GM23248 (cell line): ENCODE results near the gene SLTM. TPM values are rescaled to one million over a fixed set of nuclear protein-coding genes. Genes with fewer than 3 reads are reported as not detected.
"Not testable (repeated sequence)": the region's sequence is repeated elsewhere in the genome, so short reads cannot be mapped to it uniquely, and the experiment has no call there.

ENCODE experiments used
- DNase-seq: peaks from one replicate; pipeline ENCODE4 v3.0.0-alpha.2; 2015
- H2AFZ ChIP-seq: fragments of 200-600 bp; sonication (generic); 2 replicates; pipeline ENCODE4 v1.6.1; 2016; ENCODE audit warnings: antibody characterized with exemption
- H3F3A ChIP-seq: fragments of 200-600 bp; sonication (generic); 2 replicates; pipeline ENCODE4 v1.6.1; 2016; ENCODE audit warnings: mild to moderate bottlenecking, antibody characterized with exemption, mixed run types; ENCODE audit not compliant: insufficient read depth
- H3K27ac ChIP-seq: fragments of 200-600 bp; sonication (generic); 2 replicates; pipeline ENCODE4 v1.5.1; 2016; ENCODE audit warnings: mild to moderate bottlenecking
- H3K27me3 ChIP-seq: fragments of 200-600 bp; sonication (generic); replicated peaks from 2 replicates; pipeline ENCODE4 v1.6.1; 2016; ENCODE audit warnings: mild to moderate bottlenecking; ENCODE audit not compliant: insufficient read depth
- H3K36me3 ChIP-seq: fragments of 200-600 bp; sonication (generic); 2 replicates; pipeline ENCODE4 v1.6.1; 2016; ENCODE audit warnings: low read depth, mild to moderate bottlenecking
- H3K4me1 ChIP-seq: fragments of 200-600 bp; sonication (generic); 2 replicates; pipeline ENCODE4 v1.6.1; 2016; ENCODE audit warnings: mild to moderate bottlenecking; ENCODE audit not compliant: insufficient read depth
- H3K4me2 ChIP-seq: fragments of 200-600 bp; sonication (generic); one replicate; pipeline ENCODE4 v1.6.1; 2016; ENCODE audit warnings: mild to moderate bottlenecking; ENCODE audit not compliant: unreplicated experiment
- H3K4me3 ChIP-seq: fragments of 200-600 bp; sonication (generic); 2 replicates; pipeline ENCODE4 v1.5.1; 2016; ENCODE audit warnings: mild to moderate bottlenecking
- H3K79me2 ChIP-seq: fragments of 200-600 bp; sonication (generic); 2 replicates; pipeline ENCODE4 v1.6.1; 2016; ENCODE audit warnings: mild to moderate bottlenecking; ENCODE audit not compliant: insufficient read depth
- H3K9ac ChIP-seq: fragments of 200-600 bp; sonication (generic); 2 replicates; pipeline ENCODE4 v1.6.1; 2016; ENCODE audit warnings: mild to moderate bottlenecking
- H3K9me2 ChIP-seq: fragments of 200-600 bp; sonication (generic); 2 replicates; pipeline ENCODE4 v1.6.1; 2016; ENCODE audit warnings: mixed run types, mild to moderate bottlenecking, moderate library complexity; ENCODE audit not compliant: insufficient read depth
- H3K9me3 ChIP-seq: fragments of 200-600 bp; sonication (generic); one replicate; pipeline ENCODE4 v1.6.1; 2017; ENCODE audit warnings: low read depth
- H4K20me1 ChIP-seq: fragments of 200-600 bp; sonication (generic); 2 replicates; pipeline ENCODE4 v1.6.0; 2016; ENCODE audit not compliant: insufficient read depth
- EZH2 ChIP-seq: fragments of 200-600 bp; sonication (generic); IDR thresholded peaks from 2 replicates; pipeline ENCODE4 v1.6.1; 2018; ENCODE audit warnings: antibody characterized with exemption, mild to moderate bottlenecking; ENCODE audit not compliant: insufficient read depth, poor library complexity, severe bottlenecking
- EZH2phosphoT487 ChIP-seq: fragments of 200-600 bp; sonication (generic); IDR thresholded peaks from 2 replicates; pipeline ENCODE4 v1.6.1; 2018; ENCODE audit warnings: antibody characterized with exemption, moderate library complexity, mild to moderate bottlenecking, low read depth; ENCODE audit not compliant: insufficient read depth
- WGBS, 2 experiments: methylation state at CpG; one replicate each; pipeline ENCODE4 v1.1.6; 2015 to 2017; ENCODE audit warnings: low lambda C conversion rate in 2 of 2, low coverage in 1 of 2; ENCODE audit errors: missing lambda C conversion rate in 2 of 2; 5-methylcytosine and 5-hydroxymethylcytosine counted together
- in situ Hi-C: fragments of 300-500 bp; cut with MboI; formaldehyde crosslinking; loops from 2 replicates; pipeline ENCODE4 v1.15.0; 2020
- polyA plus RNA-seq: library from polyadenylated mRNA; unstranded; fragments of >200 nt; fragmentation: Nextera tagmentation; extraction: Ambion mirVana; gene quantifications from 2 replicates; pipeline ENCODE4 v1.2.1, GENCODE V29; 2016
- total RNA-seq: library from RNA; depleted of rRNA; stranded (reverse); fragments of >200 nt; shearing (Covaris generic); gene quantifications from 2 replicates; pipeline ENCODE4 v1.2.3, GENCODE V29; 2014

The SLTM gene
- total and polyA plus RNA-seq, 2 experiments from 2014 or later = 47.2 to 58.9 TPM

- H3K9ac ChIP-seq = no peak overlapping the region
Observed at GRCh38 chr15:58900631-58901030, 32.8 kb downstream of the SLTM start.

DNA sequence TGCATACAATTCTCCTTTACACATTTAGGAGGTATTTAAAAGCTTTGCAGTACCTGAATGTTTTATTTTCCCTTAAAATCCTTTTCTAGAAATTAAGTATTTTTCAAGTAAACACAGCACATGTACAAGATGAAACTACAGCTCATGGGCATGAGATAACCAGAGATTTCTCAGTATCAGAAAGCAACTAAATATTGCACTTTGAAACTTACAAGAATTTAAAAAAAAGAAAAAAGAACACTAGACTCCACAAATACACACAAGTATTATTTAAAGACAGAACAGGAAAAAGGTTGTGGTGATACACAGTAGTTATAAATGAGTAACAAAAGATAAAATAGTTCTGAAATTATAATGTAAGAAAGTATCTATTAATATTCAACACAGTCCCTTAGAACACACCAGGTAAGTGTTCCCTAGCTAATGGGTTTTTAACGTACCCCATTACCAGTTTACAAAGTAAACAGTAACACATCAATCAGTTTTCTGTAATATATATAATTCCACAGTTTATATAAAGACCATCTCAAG, 35.3 kb downstream of the SLTM start:
- 97 to 98% methylated on average over 1 of the region's 1 CpG for WGBS, 2 experiments
- Histone ChIP-seq H3K9ac (no peak overlapping the region), H3F3A (no peaks in the 10 kb centered on the region), H3K79me2 (peaks cover 84% of the 10 kb centered on the region), H3K4me1 (no peaks in the 10 kb centered on the region), H2AFZ (no peak overlapping the region), H3K4me2 (no peak overlapping the region), H3K4me3 (no peak overlapping the region), H3K36me3 (peaks cover 64% of the 10 kb centered on the region), H3K27ac (no peak overlapping the region), H3K9me2 (no peaks in the 10 kb centered on the region), H3K9me3 (no peaks in the 10 kb centered on the region), H3K27me3 (no peaks in the 10 kb centered on the region), H4K20me1 (no peaks in the 10 kb centered on the region)
- DNase-seq = no peak
- in situ Hi-C loops = no loop called here
- TF ChIP-seq EZH2 (no peak), EZH2phosphoT487 (no peak)

More at GRCh38 chr15:58900631-58901030, 32.8 kb downstream of the SLTM start:
- Histone ChIP-seq H3K27ac (no peak overlapping the region), H3K4me1 (no peaks in the 10 kb centered on the region), H3K79me2 (peaks cover 91% of the 10 kb centered on the region), H3K27me3 (no peaks in the 10 kb centered on the region), H3K36me3 (peaks cover 60% of the 10 kb centered on the region), H2AFZ (no peak overlapping the region), H3F3A (no peaks in the 10 kb centered on the region), H3K9me2 (no peaks in the 10 kb centered on the region), H3K4me3 (no peak overlapping the region), H4K20me1 (no peaks in the 10 kb centered on the region), H3K9me3 (no peaks in the 10 kb centered on the region), H3K4me2 (no peak overlapping the region)
- no peak for TF ChIP-seq EZH2
- no peak for TF ChIP-seq EZH2phosphoT487
- WGBS, 2 experiments = 71 to 73% methylated on average over 3 of the region's 3 CpGs
- no peak for DNase-seq
- in situ Hi-C loops = no loop called here

DNA sequence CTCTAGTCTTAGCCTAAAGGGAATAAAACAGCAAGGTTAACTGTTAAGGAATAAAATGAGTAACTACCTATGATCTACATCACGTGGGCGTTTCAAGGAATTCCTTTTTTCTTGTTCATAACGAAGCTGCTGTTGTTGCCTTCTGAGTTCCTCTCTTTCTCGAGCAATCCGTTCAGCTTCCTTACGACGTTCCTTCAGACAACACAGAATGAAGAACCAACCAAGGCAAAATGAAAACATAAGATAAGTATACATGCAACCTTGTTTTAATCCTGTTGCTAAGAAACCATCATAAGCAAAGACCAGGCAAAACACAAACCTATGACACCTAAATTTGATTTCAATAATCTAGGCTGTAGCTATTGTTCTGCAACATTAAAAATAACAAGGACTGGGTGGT, 44.1 kb downstream of the SLTM start:
- Histone ChIP-seq H3K4me2 (no peak overlapping the region), H3K36me3 (peaks cover 98% of the 10 kb centered on the region), H3K4me3 (no peak overlapping the region), H3F3A (no peaks in the 10 kb centered on the region), H3K9me3 (no peaks in the 10 kb centered on the region), H3K9me2 (no peaks in the 10 kb centered on the region), H4K20me1 (no peaks in the 10 kb centered on the region; the same call in 1 of the 2 replicates), H3K27ac (no peak overlapping the region), H3K27me3 (no peaks in the 10 kb centered on the region), H3K79me2 (peaks cover 34% of the 10 kb centered on the region), H2AFZ (no peak overlapping the region), H3K4me1 (no peaks in the 10 kb centered on the region), H3K9ac (no peak overlapping the region)
- TF ChIP-seq EZH2phosphoT487 = no peak
- no peak for TF ChIP-seq EZH2
- peak; percentile 35 for DNase-seq
- WGBS, 2 experiments = 92 to 94% methylated on average over 7 of the region's 7 CpGs
- in situ Hi-C loops = no loop called here

DNA sequence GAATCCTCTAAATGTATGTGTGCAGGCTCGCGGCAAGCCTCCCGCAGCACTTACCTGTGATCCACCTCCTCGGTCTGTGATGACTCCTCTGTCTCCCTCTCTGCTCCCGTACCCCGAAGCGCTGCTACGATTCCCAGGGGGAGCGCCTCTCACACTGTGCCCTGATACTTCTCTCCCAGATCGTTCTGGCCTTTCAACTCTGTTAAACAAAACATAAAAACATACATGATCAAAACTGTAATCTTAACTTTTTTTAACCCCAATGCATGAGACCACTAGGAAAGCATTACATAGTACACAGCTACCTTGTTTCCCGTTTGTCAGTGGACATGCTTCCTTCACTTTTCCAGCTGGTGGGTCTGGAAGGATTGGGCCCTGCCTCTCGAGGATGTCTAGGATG, 46.6 kb downstream of the SLTM start:
- DNase-seq = no peak
- Histone ChIP-seq H3K9ac (no peak overlapping the region), H3K27me3 (no peaks in the 10 kb centered on the region), H4K20me1 (no peaks in the 10 kb centered on the region; the same call in 1 of the 2 replicates), H3K4me3 (no peak overlapping the region), H3K4me2 (no peak overlapping the region), H3K27ac (no peak overlapping the region), H3K79me2 (peaks cover 20% of the 10 kb centered on the region), H3K9me3 (no peaks in the 10 kb centered on the region), H3K4me1 (no peaks in the 10 kb centered on the region), H3F3A (0 out of 2 replicates have a peak, but pooled peaks cover 4% of the 10 kb centered on the region), H3K9me2 (no peaks in the 10 kb centered on the region), H3K36me3 (peaks cover 91% of the 10 kb centered on the region), H2AFZ (no peak overlapping the region)
- TF ChIP-seq EZH2 (no peak), EZH2phosphoT487 (no peak)
- WGBS, 2 experiments = 95 to 96% methylated on average over 12 of the region's 12 CpGs
- in situ Hi-C loops = no loop called here

- H3K9me2 ChIP-seq, H3K9ac ChIP-seq, H3K4me2 ChIP-seq, H4K20me1 ChIP-seq, H2AFZ ChIP-seq, H3K9me3 ChIP-seq, H3K27ac ChIP-seq, H3K4me3 ChIP-seq, in situ Hi-C loops, H3K27me3 ChIP-seq, DNase-seq, H3K4me1 ChIP-seq, H3K79me2 ChIP-seq: not testable (repeated sequence)
- WGBS, 2 experiments = 95 to 100% methylated on average over 3 of the region's 3 CpGs
- H3F3A ChIP-seq = peaks cover 16% of the 10 kb centered on the region
- H3K36me3 ChIP-seq = peaks cover 86% of the 10 kb centered on the region
Observed at GRCh38 chr15:58883926-58884325, 49.6 kb downstream of the SLTM start.
